Posterior vena cava (tissue), 2 donors: ENCODE data around the gene NT5DC3. TPM values are rescaled to one million over a fixed set of nuclear protein-coding genes. Genes with fewer than 3 reads are reported as not detected.

Experiments
- DNase-seq: peaks from one replicate; pipeline ENCODE4 v3.0.0-alpha.2; 2020; ENCODE audit warnings: low spot score
- intact Hi-C, 2 donors: fragments of 100-400 bp; cut with DNase I; formaldehyde crosslinking; loops; one replicate each; pipeline versions ENCODE4 v1.14.1 to v1.14.2; 2022 to 2023
- total RNA-seq, 2 donors: library from RNA; stranded (reverse); fragmentation: NEBNext Ultra II Directional; extraction: Animal tissue kit (Norgen Biotek cat#: 25700); gene quantifications; one replicate each; pipeline ENCODE4 v1.2.1, GENCODE V29; 2021
- donor health status: DM: yes; HTN: yes; CAD: no.
- donor health status: DM: yes; HTN: yes; CAD: no.

NT5DC3 gene
- total RNA-seq, 2 donors from 2014 or later = 26.1 to 34.8 TPM

GRCh38 chr12:103858953-103859601 lies 18.0 kb upstream of the NT5DC3 start:
- DNase-seq = peak; percentile 90
- intact Hi-C loops = no loop called here

- intact Hi-C loops = no loop called here
Observed at GRCh38 chr12:103858335-103858734, 17.3 kb upstream of the NT5DC3 start.

GRCh38 chr12:103857164-103857563 lies 16.1 kb upstream of the NT5DC3 start:
- no peak for DNase-seq
- intact Hi-C loops = no loop called here

More at GRCh38 chr12:103858335-103858734, 17.3 kb upstream of the NT5DC3 start:
- DNase-seq = no peak

GRCh38 chr12:103855896-103856657 lies 15.0 kb upstream of the NT5DC3 start:
- intact Hi-C loops = no loop called here
- DNase-seq = no peak

- intact Hi-C loops = no loop called here
- DNase-seq = no peak
Observed at GRCh38 chr12:103855036-103855712, 14.1 kb upstream of the NT5DC3 start.

- intact Hi-C loops = no loop called here
- DNase-seq = no peak
Observed at GRCh38 chr12:103854372-103854973, 13.4 kb upstream of the NT5DC3 start.

GRCh38 chr12:103852498-103852997 lies 11.5 kb upstream of the NT5DC3 start:
- no peak for DNase-seq
- intact Hi-C loops = no loop called here

- DNase-seq = no peak
- intact Hi-C loops = no loop called here
Observed at GRCh38 chr12:103851127-103851526, 10.1 kb upstream of the NT5DC3 start.

- no peak for DNase-seq
- intact Hi-C loops = no loop called here
Observed at GRCh38 chr12:103850429-103850828, 9.4 kb upstream of the NT5DC3 start.

- intact Hi-C loops = no loop called here
- no peak for DNase-seq
Observed at GRCh38 chr12:103848917-103849491, 8.0 kb upstream of the NT5DC3 start.

- intact Hi-C loops = no loop called here
- DNase-seq = no peak
Observed at GRCh38 chr12:103848143-103848542, 7.1 kb upstream of the NT5DC3 start.

GRCh38 chr12:103846415-103846814 lies 5.4 kb upstream of the NT5DC3 start:
- no peak for DNase-seq
- intact Hi-C loops = no loop called here

GRCh38 chr12:103844305-103844704 lies 3.3 kb upstream of the NT5DC3 start:
- DNase-seq = no peak
- intact Hi-C loops = no loop called here

- peak; percentile 74 for DNase-seq
Observed at GRCh38 chr12:103841690-103842584, 903 bp upstream of the NT5DC3 start.

GRCh38 chr12:103840462-103840875 lies 565 bp downstream of the NT5DC3 start:
- intact Hi-C loops = no loop called here
- DNase-seq = peak; percentile 83

More at GRCh38 chr12:103841690-103842584, 903 bp upstream of the NT5DC3 start:
- intact Hi-C loops = no loop called here

- intact Hi-C loops = no loop called here
- DNase-seq = no peak
Observed at GRCh38 chr12:103839609-103840461, 1.2 kb downstream of the NT5DC3 start.

GRCh38 chr12:103839103-103839502 lies 1.9 kb downstream of the NT5DC3 start:
- intact Hi-C loops = no loop called here
- no peak for DNase-seq
